Epithelial cell of proximal tubule (primary cell): ENCODE measurements around the gene CORO1C. TPM values are rescaled to one million over a fixed set of nuclear protein-coding genes. Genes with fewer than 3 reads are reported as not detected.

ENCODE experiments used
- DNase-seq: peaks from one replicate; pipeline ENCODE4 v3.0.0-alpha.2; 2011; ENCODE audit warnings: low read depth
- H3K4me3 ChIP-seq: 2 replicates; pipeline ENCODE4 v1.5.1; 2011; ENCODE audit warnings: low read depth, mild to moderate bottlenecking, low read length
- total RNA-seq: library from RNA; depleted of rRNA; stranded (reverse); fragments of >200 nt; gene quantifications from 2 replicates; pipeline ENCODE4 v1.2.3, GENCODE V29; 2015
- TF ChIP-seq, protein P1 (sequence below): conservative IDR thresholded peaks from 2 replicates; pipeline ENCODE4 v1.5.1; 2012; ENCODE audit warnings: low read depth, mild to moderate bottlenecking, low read length

Gene CORO1C
- total RNA-seq, 1 donor from 2014 or later = 157 TPM

DNA sequence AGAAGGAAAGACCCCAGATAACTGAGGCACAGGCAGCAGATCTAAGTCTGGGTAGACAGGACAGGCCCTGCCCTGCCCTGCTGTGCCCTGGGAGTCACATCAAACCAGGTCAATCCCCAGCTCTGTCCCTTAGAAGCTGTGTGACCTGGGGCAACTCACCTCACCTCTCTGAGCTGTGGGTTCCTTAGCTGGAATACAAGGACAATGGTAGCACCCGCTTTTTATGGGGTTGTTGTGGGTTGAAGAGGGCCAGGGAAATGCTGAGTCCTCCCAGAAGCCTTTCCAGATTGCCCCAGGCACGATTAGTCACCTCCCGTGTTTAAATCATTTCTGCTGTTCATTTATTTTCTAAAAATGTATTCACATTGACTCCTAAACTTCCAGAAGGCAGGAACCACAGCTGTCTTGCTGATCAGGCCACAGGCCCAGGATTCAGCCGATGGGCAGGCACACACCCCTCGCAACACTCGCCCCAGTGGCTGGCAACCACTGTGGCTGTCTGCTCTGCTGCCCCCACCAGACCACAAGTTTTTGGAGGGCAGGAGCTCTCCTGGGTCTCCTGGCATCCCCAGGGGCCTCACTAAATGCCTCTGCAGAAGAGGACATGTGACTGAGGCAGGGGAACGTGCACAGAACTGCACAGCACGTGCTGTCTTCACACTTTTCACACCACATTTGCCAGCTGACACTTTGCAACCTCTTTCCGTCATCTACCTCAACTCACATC lies 100.7 kb downstream of the CORO1C start:
- no peak overlapping the region for H3K4me3 ChIP-seq
- no peak for DNase-seq
- TF ChIP-seq, protein P1, sequence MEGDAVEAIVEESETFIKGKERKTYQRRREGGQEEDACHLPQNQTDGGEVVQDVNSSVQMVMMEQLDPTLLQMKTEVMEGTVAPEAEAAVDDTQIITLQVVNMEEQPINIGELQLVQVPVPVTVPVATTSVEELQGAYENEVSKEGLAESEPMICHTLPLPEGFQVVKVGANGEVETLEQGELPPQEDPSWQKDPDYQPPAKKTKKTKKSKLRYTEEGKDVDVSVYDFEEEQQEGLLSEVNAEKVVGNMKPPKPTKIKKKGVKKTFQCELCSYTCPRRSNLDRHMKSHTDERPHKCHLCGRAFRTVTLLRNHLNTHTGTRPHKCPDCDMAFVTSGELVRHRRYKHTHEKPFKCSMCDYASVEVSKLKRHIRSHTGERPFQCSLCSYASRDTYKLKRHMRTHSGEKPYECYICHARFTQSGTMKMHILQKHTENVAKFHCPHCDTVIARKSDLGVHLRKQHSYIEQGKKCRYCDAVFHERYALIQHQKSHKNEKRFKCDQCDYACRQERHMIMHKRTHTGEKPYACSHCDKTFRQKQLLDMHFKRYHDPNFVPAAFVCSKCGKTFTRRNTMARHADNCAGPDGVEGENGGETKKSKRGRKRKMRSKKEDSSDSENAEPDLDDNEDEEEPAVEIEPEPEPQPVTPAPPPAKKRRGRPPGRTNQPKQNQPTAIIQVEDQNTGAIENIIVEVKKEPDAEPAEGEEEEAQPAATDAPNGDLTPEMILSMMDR = no peak

DNA sequence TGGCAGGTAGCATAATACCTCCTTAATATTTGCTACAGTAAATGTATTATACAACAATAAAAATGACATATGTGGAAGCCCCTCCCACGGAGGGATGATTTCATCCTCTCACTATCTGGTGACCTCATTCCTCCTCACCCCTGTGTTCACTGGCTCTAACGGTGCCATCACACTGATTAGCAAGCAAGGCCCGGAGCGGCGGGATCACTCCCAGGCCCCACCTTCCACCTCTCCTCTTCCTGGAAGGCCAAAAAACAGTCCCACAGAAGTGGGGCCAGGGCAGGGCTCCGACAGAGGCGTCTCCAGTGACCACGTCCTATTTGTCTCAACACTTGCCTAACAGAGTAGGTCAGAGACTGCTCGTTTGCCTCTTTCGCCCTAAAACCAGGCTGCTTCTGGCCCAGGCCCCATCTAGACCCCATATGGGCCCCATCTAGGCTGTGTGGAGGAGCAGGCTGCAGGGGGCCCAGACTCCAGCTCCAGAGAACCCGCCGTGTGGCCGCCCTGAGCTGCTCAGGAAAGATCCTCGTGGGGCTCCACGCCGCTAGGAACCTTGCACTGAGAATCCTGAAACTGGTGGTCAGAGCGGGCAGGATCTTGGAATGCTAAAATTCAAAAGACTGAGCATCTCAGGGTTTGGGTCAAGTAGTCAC lies 101.4 kb downstream of the CORO1C start:
- no peak for DNase-seq
- TF ChIP-seq, protein P1 = no peak
- H3K4me3 ChIP-seq = no peak overlapping the region

DNA sequence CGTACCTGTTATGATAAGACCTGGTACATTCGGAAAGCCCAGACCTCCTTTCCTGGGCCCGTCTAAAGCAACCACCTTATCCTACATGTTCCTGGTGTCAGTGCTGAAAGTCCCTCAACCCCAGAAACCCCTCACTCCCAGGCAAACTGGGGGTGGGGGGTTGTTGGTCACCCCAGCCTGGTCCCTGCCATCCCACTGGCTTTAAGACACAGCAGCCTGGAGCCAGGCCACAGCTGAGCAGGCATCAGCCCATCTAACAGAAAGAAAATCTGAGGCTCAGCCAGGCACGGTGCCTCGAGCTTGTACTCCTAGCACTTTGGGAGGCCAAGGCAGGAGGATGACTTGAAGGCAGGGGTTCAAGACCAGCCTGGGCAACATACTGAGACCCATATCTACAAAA lies 102.2 kb downstream of the CORO1C start:
- TF ChIP-seq, protein P1 = no peak
- DNase-seq = no peak
- no peak overlapping the region for H3K4me3 ChIP-seq

DNA sequence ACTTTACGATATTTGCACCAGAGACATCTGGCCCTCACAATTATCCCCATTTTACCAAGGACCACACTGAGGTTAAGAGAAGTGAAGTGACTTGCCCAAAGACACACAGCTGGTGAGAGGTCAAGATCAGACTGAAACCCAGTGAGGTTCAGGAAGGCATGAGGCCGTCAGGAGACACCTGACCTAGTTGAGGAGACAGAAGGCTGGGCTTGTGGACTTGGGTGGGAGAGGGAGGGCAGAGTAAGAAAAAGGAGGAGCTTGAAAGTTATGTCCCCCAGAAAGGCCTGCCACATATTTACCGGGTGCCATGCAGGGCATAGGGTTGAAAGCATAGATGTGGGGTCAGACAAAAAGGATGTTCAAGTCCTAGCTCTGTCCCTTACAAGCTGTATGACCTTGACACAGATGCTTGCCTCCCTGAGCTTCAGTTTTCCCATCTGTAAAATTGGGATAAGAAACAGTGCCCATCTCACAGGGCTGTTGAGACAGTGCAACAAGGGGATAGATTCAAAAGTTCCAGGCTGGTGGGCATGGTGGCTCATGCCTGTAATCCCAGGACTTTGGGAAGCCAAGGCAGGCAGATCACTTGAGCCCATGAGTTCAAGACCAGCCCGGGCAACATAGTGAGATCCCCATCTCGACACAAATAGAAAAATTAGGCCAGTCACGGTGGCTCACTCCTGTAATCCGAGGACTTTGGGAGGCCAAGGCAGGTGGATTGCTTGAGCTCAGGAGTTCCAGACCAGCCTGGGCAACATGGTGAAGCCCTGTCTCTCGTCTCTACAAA lies 104.0 kb downstream of the CORO1C start:
- H3K4me3 ChIP-seq = no peak overlapping the region
- TF ChIP-seq, protein P1 = no peak
- no peak for DNase-seq

DNA sequence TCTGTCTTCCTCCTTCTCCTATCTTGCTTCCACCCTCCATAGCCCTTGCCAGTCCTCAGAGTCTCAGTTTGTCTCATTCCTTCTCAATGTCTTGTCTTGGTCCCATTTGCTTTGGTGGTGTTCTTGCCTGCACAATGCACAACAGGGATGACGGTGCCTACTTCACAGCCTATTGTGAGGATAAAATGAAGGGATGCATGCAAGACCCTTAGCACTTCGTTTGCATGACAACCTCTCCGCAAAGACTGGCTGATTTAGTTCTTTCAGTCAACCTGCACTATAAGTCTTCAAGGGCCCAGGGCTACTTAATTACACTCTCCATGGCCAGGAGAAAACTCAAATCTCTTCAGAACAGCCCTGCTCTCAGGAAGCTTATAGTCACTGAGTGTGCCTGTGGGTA lies 106.1 kb downstream of the CORO1C start:
- DNase-seq = no peak
- no peak overlapping the region for H3K4me3 ChIP-seq
- TF ChIP-seq, protein P1 = no peak

DNA sequence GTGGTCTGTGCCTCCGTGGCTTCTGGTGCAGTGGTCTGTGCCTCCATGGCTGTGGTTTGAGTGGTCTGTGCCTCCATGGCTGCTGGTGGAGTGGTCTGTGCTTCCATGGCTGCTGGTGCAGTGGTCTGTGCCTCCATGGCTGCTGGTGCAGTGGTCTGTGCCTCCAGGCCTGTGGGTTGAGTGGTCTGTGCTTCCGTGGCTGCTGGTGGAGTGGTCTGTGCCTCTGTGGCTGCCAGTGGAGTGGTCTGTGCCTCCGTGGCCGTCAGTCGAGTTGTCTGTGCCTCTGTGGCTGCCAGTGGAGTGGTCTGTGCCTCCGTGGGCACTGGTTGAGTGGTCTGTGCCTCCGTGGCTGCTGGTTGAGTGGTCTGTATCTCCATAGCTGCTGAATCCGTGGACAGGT lies 107.7 kb downstream of the CORO1C start:
- no peak for DNase-seq
- H3K4me3 ChIP-seq = no peak overlapping the region
- TF ChIP-seq, protein P1 = no peak
